Mesodermal cell (in vitro differentiated cells): ENCODE measurements around the gene ZFAND2B.

Experiments used
- H3K27ac ChIP-seq: 2 replicates; pipeline ENCODE4 v1.7.0; 2013; ENCODE audit warnings: mild to moderate bottlenecking, low read depth, low read length, moderate library complexity; ENCODE audit not compliant: severe bottlenecking
- H3K36me3 ChIP-seq: 2 replicates; pipeline ENCODE4 v1.7.1; 2013; ENCODE audit warnings: mild to moderate bottlenecking, low read length, moderate library complexity; ENCODE audit not compliant: control insufficient read depth, insufficient read depth
- H3K4me1 ChIP-seq: one replicate; pipeline ENCODE4 v1.7.1; 2013; ENCODE audit warnings: mild to moderate bottlenecking, low read length; ENCODE audit not compliant: insufficient read depth, control insufficient read depth, poor library complexity, severe bottlenecking
- H3K4me3 ChIP-seq: 2 replicates; pipeline ENCODE4 v1.7.0; 2013; ENCODE audit warnings: low read length, control low read depth, mild to moderate bottlenecking; ENCODE audit not compliant: insufficient read depth, poor library complexity, severe bottlenecking; ENCODE audit errors: extremely low read depth
- H3K9me3 ChIP-seq: 2 replicates; pipeline ENCODE4 v1.7.1; 2013; ENCODE audit warnings: mild to moderate bottlenecking, low read length, moderate library complexity; ENCODE audit not compliant: control insufficient read depth
- WGBS, 2 experiments: methylation state at CpG; one replicate each; pipeline ENCODE4 v1.1.5; 2013; ENCODE audit warnings: missing lambda C conversion rate in 2 of 2; ENCODE audit not compliant: insufficient coverage in 2 of 2; 5-methylcytosine and 5-hydroxymethylcytosine counted together

Gene ZFAND2B

GRCh38 chr2:219225350-219225749, 18.8 kb downstream of the ZFAND2B start:
- Histone ChIP-seq H3K9me3 (no peaks in the 10 kb centered on the region), H3K4me3 (no peak overlapping the region), H3K27ac (no peak overlapping the region), H3K4me1 (peaks cover 14% of the 10 kb centered on the region), H3K36me3 (peaks cover 75% of the 10 kb centered on the region)
- WGBS, 2 experiments, result 93 to 95% methylated on average over 3 of the region's 3 CpGs

GRCh38 chr2:219228041-219228910, 21.7 kb downstream of the ZFAND2B start:
- peak overlapping the region; percentile 86 for H3K4me3 ChIP-seq
- H3K27ac ChIP-seq, result peak overlapping the region; percentile 94
- WGBS, 2 experiments, result 79 to 89% methylated on average over 3 to 5 of the region's 7 CpGs
- peaks cover 14% of the 10 kb centered on the region for H3K4me1 ChIP-seq
- no peaks in the 10 kb centered on the region for H3K9me3 ChIP-seq
- H3K36me3 ChIP-seq, result peaks cover 69% of the 10 kb centered on the region

- Histone ChIP-seq H3K9me3 (no peaks in the 10 kb centered on the region), H3K27ac (peak overlapping the region; percentile 94), H3K4me1 (peaks cover 14% of the 10 kb centered on the region), H3K4me3 (peak overlapping the region; percentile 86), H3K36me3 (peaks cover 69% of the 10 kb centered on the region)
- 2 to 5% methylated on average over 15 to 18 of the region's 19 CpGs for WGBS, 2 experiments
Measured at GRCh38 chr2:219228911-219229304, 22.3 kb downstream of the ZFAND2B start.

DNA sequence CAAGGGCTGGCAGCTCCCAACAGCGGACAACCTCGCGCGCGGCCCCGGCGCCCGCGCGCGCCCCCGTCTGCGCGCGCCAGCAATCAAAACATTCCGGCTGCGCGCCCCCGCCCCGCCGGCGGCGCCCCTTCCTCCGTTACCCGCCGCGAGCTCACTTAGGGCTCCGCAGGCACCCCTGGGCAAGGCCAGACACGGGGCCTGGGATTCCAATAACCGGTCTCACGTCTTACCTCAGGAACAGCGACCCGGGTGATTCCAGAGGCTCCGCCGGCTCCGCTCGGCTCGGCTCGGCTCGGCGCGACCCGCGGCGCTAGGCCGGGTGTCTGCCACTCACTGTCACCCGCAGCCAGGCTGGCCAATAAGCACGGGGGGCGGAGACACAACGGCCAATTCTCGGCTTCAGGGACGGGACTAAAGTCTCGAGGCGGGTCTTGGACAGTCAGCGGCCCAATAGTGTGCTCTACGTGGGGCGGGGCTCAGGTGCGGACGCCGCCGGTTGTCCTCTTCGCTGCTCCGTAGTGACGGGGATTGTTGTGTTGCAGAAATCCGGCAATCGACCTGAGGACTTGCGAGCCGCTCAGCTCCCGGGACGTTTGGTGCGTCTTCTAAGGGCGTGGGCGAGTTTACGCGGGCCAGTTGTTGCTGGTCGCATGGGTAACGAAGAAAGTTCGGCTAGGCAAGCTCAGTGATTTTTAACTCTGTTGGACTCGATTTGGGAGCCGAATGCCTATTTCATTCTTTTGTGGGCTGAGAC, 22.9 kb downstream of the ZFAND2B start, which contains the start of the genes ANKZF1 and ATG9A:
ANKZF1 (plus strand) TSS at position 502 of the 754 bp plus-strand sequence. CDS start 452 bp downstream, outside the sequence.
ATG9A (minus strand) TSS at position 332 of the 754 bp plus-strand sequence. CDS start 1,612 bp downstream, outside the sequence.
- Histone ChIP-seq H3K27ac (peak within 1 kb of the TSS; percentile 94), H3K36me3 (peaks cover 69% of the 10 kb centered on the region), H3K9me3 (no peaks in the 10 kb centered on the region), H3K4me1 (peaks cover 14% of the 10 kb centered on the region), H3K4me3 (peak within 1 kb of the TSS; percentile 86)
- 0 to 1% methylated on average over 68 to 77 of the region's 80 CpGs for WGBS, 2 experiments

- no peaks in the 10 kb centered on the region for H3K9me3 ChIP-seq
- peaks cover 14% of the 10 kb centered on the region for H3K4me1 ChIP-seq
- H3K36me3 ChIP-seq, result peaks cover 69% of the 10 kb centered on the region
- H3K27ac ChIP-seq, result peak overlapping the region; percentile 94
- peak overlapping the region; percentile 86 for H3K4me3 ChIP-seq
- 0% methylated on average over 24 of the region's 24 CpGs for WGBS, 2 experiments
Measured at GRCh38 chr2:219230059-219230540, 23.5 kb downstream of the ZFAND2B start.

GRCh38 chr2:219234331-219234730, 27.7 kb downstream of the ZFAND2B start:
- H3K36me3 ChIP-seq, result peaks cover 78% of the 10 kb centered on the region
- no peak overlapping the region for H3K4me3 ChIP-seq
- H3K9me3 ChIP-seq, result no peaks in the 10 kb centered on the region
- no peak overlapping the region for H3K27ac ChIP-seq
- no peaks in the 10 kb centered on the region for H3K4me1 ChIP-seq
- WGBS, 2 experiments, result 100% methylated on average over 3 of the region's 3 CpGs; no CpG with 5 or more reads in 1 of the 2 experiments

- Histone ChIP-seq H3K9me3 (no peaks in the 10 kb centered on the region), H3K4me1 (peaks cover 9% of the 10 kb centered on the region), H3K4me3 (no peak overlapping the region), H3K36me3 (peaks cover 26% of the 10 kb centered on the region), H3K27ac (no peak overlapping the region)
- WGBS, 2 experiments, result 96 to 97% methylated on average over 22 to 28 of the region's 28 CpGs
Measured at GRCh38 chr2:219243291-219243761, 36.7 kb downstream of the ZFAND2B start.

DNA sequence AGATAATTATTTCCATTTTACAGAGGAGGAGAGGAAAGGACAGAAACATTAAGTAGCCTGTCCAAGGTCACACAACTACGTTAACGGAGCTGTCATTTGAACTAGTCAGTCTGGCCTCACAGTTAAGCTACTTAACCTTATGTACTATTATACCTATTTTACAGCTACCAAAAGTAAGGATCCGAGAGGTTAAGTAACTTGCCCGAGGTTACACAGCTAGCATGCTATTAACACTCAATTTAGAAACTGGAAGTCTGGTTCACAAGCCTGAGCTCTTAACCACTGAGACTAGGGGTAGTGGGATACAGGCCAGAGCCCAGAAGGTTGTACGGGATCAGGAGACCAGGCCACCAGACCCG, 38.2 kb downstream of the ZFAND2B start:
- Histone ChIP-seq H3K4me1 (peaks cover 20% of the 10 kb centered on the region), H3K27ac (peak overlapping the region; percentile 97)
- WGBS, 2 experiments, result 45 to 51% methylated on average over 5 of the region's 6 CpGs

DNA sequence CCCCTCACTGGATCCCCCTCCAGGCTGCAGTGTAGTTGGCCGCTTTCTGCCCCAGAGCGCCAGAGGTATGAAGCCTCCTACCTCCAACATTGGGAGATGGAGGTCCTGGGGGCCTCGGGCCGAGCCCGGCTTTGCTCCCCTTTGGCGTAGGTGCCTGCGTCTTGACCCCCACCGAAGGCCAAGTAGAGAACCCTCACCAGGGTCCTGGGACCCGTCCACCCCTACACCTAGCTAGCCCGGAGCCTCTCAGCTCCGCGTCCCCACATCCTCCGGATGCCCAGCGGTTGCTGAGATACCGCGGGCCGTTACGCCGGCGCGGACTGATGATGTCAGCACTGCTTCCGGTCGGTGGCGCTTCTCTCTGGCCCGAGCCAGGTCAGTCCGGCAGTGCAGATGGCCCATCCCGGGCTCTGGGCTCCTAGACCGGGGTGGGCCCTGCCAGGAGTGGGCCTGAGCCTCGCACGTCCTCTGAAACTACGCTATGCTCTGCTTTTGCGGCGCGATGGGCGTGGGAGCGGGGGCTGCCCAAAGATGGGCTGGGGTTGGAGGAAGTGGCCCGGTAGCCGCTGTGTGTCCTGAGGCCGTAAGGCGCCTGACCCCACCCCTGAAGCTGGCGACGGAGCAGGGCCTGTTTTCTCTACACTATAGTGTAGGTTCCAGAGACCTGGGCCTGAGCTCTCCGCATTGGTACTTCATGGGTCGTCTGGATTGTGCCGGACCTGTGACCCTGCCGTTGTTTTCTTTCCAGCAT, 38.7 kb downstream of the ZFAND2B start, which contains the start of the genes GLB1L and STK16:
GLB1L (minus strand) TSS at position 297 of the 751 bp plus-strand sequence. CDS start 1,871 bp downstream, outside the sequence.
STK16 (plus strand) TSS at position 332 of the 751 bp plus-strand sequence. CDS start 521 bp downstream, outside the sequence.
- H3K27ac ChIP-seq, result peak within 1 kb of the TSS; percentile 97
- 1 to 2% methylated on average over 38 to 41 of the region's 46 CpGs for WGBS, 2 experiments
- H3K4me3 ChIP-seq, result peak within 1 kb of the TSS; percentile 89
- H3K36me3 ChIP-seq, result peaks cover 18% of the 10 kb centered on the region
- peaks cover 24% of the 10 kb centered on the region for H3K4me1 ChIP-seq
- no peaks in the 10 kb centered on the region for H3K9me3 ChIP-seq

More for the DNA sequence above, 38.2 kb downstream of the ZFAND2B start:
- H3K9me3 ChIP-seq, result no peaks in the 10 kb centered on the region
- peak overlapping the region; percentile 89 for H3K4me3 ChIP-seq
- peaks cover 18% of the 10 kb centered on the region for H3K36me3 ChIP-seq

DNA sequence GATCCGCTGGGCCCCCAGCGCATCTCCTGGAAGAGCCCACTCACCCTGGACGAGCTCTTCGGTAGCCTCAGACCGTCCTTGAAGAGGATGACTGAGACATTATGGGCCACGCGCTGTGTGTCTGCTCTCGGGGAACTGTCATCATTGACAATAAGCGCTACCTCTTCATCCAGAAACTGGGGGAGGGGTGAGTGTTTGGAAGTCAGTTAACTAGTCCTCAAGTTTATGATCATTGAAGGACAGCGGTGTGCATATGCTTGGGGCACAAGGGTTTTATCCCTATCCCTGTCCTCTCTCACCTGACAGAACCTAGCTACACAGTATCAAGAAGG, 39.3 kb downstream of the ZFAND2B start:
- peaks cover 24% of the 10 kb centered on the region for H3K4me1 ChIP-seq
- peaks cover 18% of the 10 kb centered on the region for H3K36me3 ChIP-seq
- H3K9me3 ChIP-seq, result no peaks in the 10 kb centered on the region
- peak overlapping the region; percentile 97 for H3K27ac ChIP-seq
- 26 to 32% methylated on average over 8 to 9 of the region's 10 CpGs for WGBS, 2 experiments
- peak overlapping the region; percentile 89 for H3K4me3 ChIP-seq
